ENCODE results near the gene SNX24. TPM values are rescaled to one million over a fixed set of nuclear protein-coding genes. Genes with fewer than 3 reads are reported as not detected.
A peak's percentile ranks its signal among the peaks of the same experiment; 100 is the strongest.

SNX24 gene
- total RNA-seq, 4 donors from 2014 or later: 12.5 to 16.4 (median 13.9) TPM

GRCh38 chr5:122864400-122864799 lies 19.0 kb downstream of the SNX24 start:
- TF ChIP-seq EP300 (IDR thresholded peaks at IDR 0.05) (no peak), POLR2A (IDR thresholded peaks at IDR 0.05; ENCODE audit: low read depth) (no peak), POLR2AphosphoS5 (IDR thresholded peaks at IDR 0.05) (no peak)
- TF ChIP-seq, protein P1, sequence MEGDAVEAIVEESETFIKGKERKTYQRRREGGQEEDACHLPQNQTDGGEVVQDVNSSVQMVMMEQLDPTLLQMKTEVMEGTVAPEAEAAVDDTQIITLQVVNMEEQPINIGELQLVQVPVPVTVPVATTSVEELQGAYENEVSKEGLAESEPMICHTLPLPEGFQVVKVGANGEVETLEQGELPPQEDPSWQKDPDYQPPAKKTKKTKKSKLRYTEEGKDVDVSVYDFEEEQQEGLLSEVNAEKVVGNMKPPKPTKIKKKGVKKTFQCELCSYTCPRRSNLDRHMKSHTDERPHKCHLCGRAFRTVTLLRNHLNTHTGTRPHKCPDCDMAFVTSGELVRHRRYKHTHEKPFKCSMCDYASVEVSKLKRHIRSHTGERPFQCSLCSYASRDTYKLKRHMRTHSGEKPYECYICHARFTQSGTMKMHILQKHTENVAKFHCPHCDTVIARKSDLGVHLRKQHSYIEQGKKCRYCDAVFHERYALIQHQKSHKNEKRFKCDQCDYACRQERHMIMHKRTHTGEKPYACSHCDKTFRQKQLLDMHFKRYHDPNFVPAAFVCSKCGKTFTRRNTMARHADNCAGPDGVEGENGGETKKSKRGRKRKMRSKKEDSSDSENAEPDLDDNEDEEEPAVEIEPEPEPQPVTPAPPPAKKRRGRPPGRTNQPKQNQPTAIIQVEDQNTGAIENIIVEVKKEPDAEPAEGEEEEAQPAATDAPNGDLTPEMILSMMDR (IDR thresholded peaks at IDR 0.05): no peak
- intact Hi-C loops (cut with DNase I): no loop called here

GRCh38 chr5:122864842-122865241 lies 19.4 kb downstream of the SNX24 start:
- H3K4me3 ChIP-seq: no peak overlapping the region
- 89% methylated on average over 1 of the region's 1 CpG for WGBS
- H3K36me3 ChIP-seq: peaks cover 0 to 22% (median 9%) of the 10 kb centered on the region in 4 donors
- intact Hi-C loops (cut with DNase I): no loop called here
- no peaks in the 10 kb centered on the region for H3K9me3 ChIP-seq
- H3K27ac ChIP-seq (replicated peaks in 1 of 4): no peak overlapping the region
- no peaks in the 10 kb centered on the region for H3K4me1 ChIP-seq
- no peak for DNase-seq (ENCODE audit: extremely low spot score)
- TF ChIP-seq POLR2AphosphoS5 (IDR thresholded peaks at IDR 0.05) (no peak), EP300 (IDR thresholded peaks at IDR 0.05) (no peak)
- TF ChIP-seq, protein P1 (IDR thresholded peaks at IDR 0.05): no peak
- no peaks in the 10 kb centered on the region for H3K27me3 ChIP-seq

More at GRCh38 chr5:122864400-122864799, 19.0 kb downstream of the SNX24 start:
- WGBS: 87% methylated on average over 6 of the region's 6 CpGs
- Histone ChIP-seq H3K36me3 (peaks cover 0 to 22% (median 9%) of the 10 kb centered on the region in 4 donors), H3K4me3 (no peak overlapping the region), H3K4me1 (no peaks in the 10 kb centered on the region), H3K27ac (replicated peaks in 1 of 4) (no peak overlapping the region), H3K9me3 (no peaks in the 10 kb centered on the region), H3K27me3 (no peaks in the 10 kb centered on the region)
- DNase-seq (ENCODE audit: extremely low spot score): peak; percentile 68

- no peaks in the 10 kb centered on the region for H3K9me3 ChIP-seq
- WGBS: 84% methylated on average over 7 of the region's 7 CpGs
- peaks cover 0 to 22% (median 9%) of the 10 kb centered on the region in 4 donors for H3K36me3 ChIP-seq
- no peak overlapping the region for H3K4me3 ChIP-seq
- intact Hi-C loops (cut with DNase I): no loop called here
- TF ChIP-seq POLR2AphosphoS5 (IDR thresholded peaks at IDR 0.05) (no peak), EP300 (IDR thresholded peaks at IDR 0.05) (no peak), POLR2A (IDR thresholded peaks at IDR 0.05; ENCODE audit: low read depth) (no peak)
- TF ChIP-seq, protein P1 (IDR thresholded peaks at IDR 0.05): no peak
- no peak for DNase-seq (ENCODE audit: extremely low spot score)
- H3K4me1 ChIP-seq: peaks cover 0 to 11% (median 2%) of the 10 kb centered on the region in 4 donors
- H3K27me3 ChIP-seq: no peaks in the 10 kb centered on the region
- no peak overlapping the region for H3K27ac ChIP-seq (replicated peaks in 1 of 4)
Measured at GRCh38 chr5:122870219-122870856, 24.9 kb downstream of the SNX24 start.

DNA sequence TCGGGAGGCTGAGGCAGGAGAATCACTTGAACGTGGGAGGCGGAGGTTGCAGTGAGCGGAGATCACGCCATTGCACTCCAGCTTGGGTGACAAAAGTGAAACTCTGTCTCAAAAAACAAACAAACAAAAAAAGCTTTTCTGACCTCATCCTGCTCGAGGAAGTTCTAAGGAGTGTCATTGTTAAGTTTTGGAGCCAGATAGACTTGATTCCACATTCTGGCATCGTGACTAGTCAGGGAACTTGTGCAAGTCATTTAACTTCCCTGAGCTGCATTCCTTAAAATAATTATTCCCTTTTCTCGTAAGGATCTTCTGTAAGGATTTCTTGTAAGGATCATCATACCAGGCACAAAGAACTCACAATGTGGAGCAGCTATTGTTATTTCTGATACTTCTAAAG lies 26.2 kb downstream of the SNX24 start:
- H3K27ac ChIP-seq (replicated peaks in 1 of 4): no peak overlapping the region
- DNase-seq (ENCODE audit: extremely low spot score): no peak
- H3K4me1 ChIP-seq: peaks cover 0 to 11% (median 2%) of the 10 kb centered on the region in 4 donors
- no peak overlapping the region for H3K4me3 ChIP-seq
- TF ChIP-seq, protein P1 (IDR thresholded peaks at IDR 0.05): no peak
- TF ChIP-seq POLR2AphosphoS5 (IDR thresholded peaks at IDR 0.05) (no peak), POLR2A (IDR thresholded peaks at IDR 0.05; ENCODE audit: low read depth) (no peak), EP300 (IDR thresholded peaks at IDR 0.05) (no peak)
- 75% methylated on average over 8 of the region's 8 CpGs for whole genome bisulfite sequencing
- H3K27me3 ChIP-seq: no peaks in the 10 kb centered on the region
- H3K9me3 ChIP-seq: no peaks in the 10 kb centered on the region
- intact Hi-C loops (cut with DNase I): no loop called here
- peaks cover 0 to 15% (median 4%) of the 10 kb centered on the region in 4 donors for H3K36me3 ChIP-seq

Data from esophagus muscularis mucosa (tissue), 4 donors.